SK-N-SH (cell line): ENCODE measurements around the gene PIP4K2B. TPM values are rescaled to one million over a fixed set of nuclear protein-coding genes. Genes with fewer than 3 reads are reported as not detected.

Experiments
- ELF1 ChIP-seq: IDR thresholded peaks from 2 replicates; pipeline ENCODE4 v1.4.0; 2012
- EP300 ChIP-seq, 2 experiments: IDR thresholded peaks; 2 replicates each; pipeline versions ENCODE4 v1.4.0 to v1.6.1; 2012; ENCODE audit warnings: borderline replicate concordance in 1 of 2, low read depth in 1 of 2, low read length in 1 of 2
- FOSL2 ChIP-seq: IDR thresholded peaks from 2 replicates; pipeline ENCODE4 v1.4.0; 2012; ENCODE audit warnings: low read depth, mild to moderate bottlenecking, moderate library complexity, borderline replicate concordance
- FOXJ3 ChIP-seq: sonication (generic); formaldehyde crosslinking; IDR thresholded peaks from 2 replicates; pipeline ENCODE4 v1.5.1; 2020; ENCODE audit warnings: mild to moderate bottlenecking, missing genetic modification reagents
- FOXM1 ChIP-seq: IDR thresholded peaks from 2 replicates; pipeline ENCODE4 v1.4.0; 2012; ENCODE audit warnings: low read depth, mild to moderate bottlenecking
- JUND ChIP-seq: IDR thresholded peaks from 2 replicates; pipeline ENCODE4 v1.4.0; 2012
- MEF2A ChIP-seq: IDR thresholded peaks from 2 replicates; pipeline ENCODE4 v1.4.0; 2012; ENCODE audit warnings: low read depth, borderline replicate concordance
- NFIC ChIP-seq: IDR thresholded peaks from 2 replicates; pipeline ENCODE4 v1.4.0; 2012; ENCODE audit warnings: borderline replicate concordance
- NRF1 ChIP-seq: IDR thresholded peaks from 2 replicates; pipeline ENCODE4 v1.6.1; 2012; ENCODE audit warnings: low read depth, mild to moderate bottlenecking, low read length
- POLR2AphosphoS5 ChIP-seq: IDR thresholded peaks from 2 replicates; pipeline ENCODE4 v1.6.1; 2012; ENCODE audit warnings: low read depth, low read length
- RAD21 ChIP-seq: IDR thresholded peaks from 2 replicates; pipeline ENCODE4 v1.6.1; 2012; ENCODE audit warnings: mild to moderate bottlenecking, low read length
- RCOR1 ChIP-seq: fragments of 150-350 bp; IDR thresholded peaks from 2 replicates; pipeline ENCODE4 v1.6.1; 2017; ENCODE audit warnings: antibody characterized with exemption, low read length
- RFX5 ChIP-seq: IDR thresholded peaks from 2 replicates; pipeline ENCODE4 v1.6.1; 2012; ENCODE audit warnings: mild to moderate bottlenecking, improper control_type of control experiment, low read length
- RXRA ChIP-seq: IDR thresholded peaks from 2 replicates; pipeline ENCODE4 v1.4.0; 2012; ENCODE audit warnings: low read depth, mild to moderate bottlenecking, borderline replicate concordance
- SIN3A ChIP-seq: IDR thresholded peaks from 2 replicates; pipeline ENCODE4 v1.6.1; 2012; ENCODE audit warnings: low read depth, mild to moderate bottlenecking, low read length, moderate library complexity, borderline replicate concordance
- TAF1 ChIP-seq: IDR thresholded peaks from 2 replicates; pipeline ENCODE4 v1.6.1; 2012; ENCODE audit warnings: low read depth, mild to moderate bottlenecking, low read length, moderate library complexity, borderline replicate concordance
- TCF12 ChIP-seq: IDR thresholded peaks from 2 replicates; pipeline ENCODE4 v1.4.0; 2012
- TEAD4 ChIP-seq: IDR thresholded peaks from 2 replicates; pipeline ENCODE4 v1.4.0; 2012; ENCODE audit warnings: mild to moderate bottlenecking, borderline replicate concordance; ENCODE audit not compliant: insufficient read depth
- polyA plus RNA-seq, 3 experiments: library from polyadenylated mRNA; depleted of rRNA; stranded (reverse); fragments of >200 nt; gene quantifications; 2 replicates each; pipeline ENCODE4 v1.2.3, GENCODE V29; 2012
- TF ChIP-seq, protein P1 (sequence below): IDR thresholded peaks from 2 replicates; pipeline ENCODE4 v1.4.0; 2012; ENCODE audit warnings: low read depth
- TF ChIP-seq, protein P2 (sequence below): fragments of 150-350 bp; IDR thresholded peaks from 2 replicates; pipeline ENCODE4 v1.6.1; 2016; ENCODE audit warnings: mild to moderate bottlenecking, low read depth, low read length
- TF ChIP-seq, protein P3 (sequence below): IDR thresholded peaks from 2 replicates; pipeline ENCODE4 v1.6.1; 2012; ENCODE audit warnings: mild to moderate bottlenecking, low read depth, low read length, moderate library complexity
- TF ChIP-seq, protein P4 (sequence below): fragments of 200-600 bp; sonication (generic); IDR thresholded peaks from 2 replicates; pipeline ENCODE4 v1.6.1; 2017; ENCODE audit warnings: antibody characterized with exemption, mild to moderate bottlenecking, moderate library complexity
- TF ChIP-seq, protein P5 (sequence below): IDR thresholded peaks from 2 replicates; pipeline ENCODE4 v1.4.0; 2012; ENCODE audit warnings: low read depth, borderline replicate concordance

The PIP4K2B gene
- polyA plus RNA-seq, 1 of the 3 experiments (the other 2 are of a cell fraction) = 29.8 TPM

DNA sequence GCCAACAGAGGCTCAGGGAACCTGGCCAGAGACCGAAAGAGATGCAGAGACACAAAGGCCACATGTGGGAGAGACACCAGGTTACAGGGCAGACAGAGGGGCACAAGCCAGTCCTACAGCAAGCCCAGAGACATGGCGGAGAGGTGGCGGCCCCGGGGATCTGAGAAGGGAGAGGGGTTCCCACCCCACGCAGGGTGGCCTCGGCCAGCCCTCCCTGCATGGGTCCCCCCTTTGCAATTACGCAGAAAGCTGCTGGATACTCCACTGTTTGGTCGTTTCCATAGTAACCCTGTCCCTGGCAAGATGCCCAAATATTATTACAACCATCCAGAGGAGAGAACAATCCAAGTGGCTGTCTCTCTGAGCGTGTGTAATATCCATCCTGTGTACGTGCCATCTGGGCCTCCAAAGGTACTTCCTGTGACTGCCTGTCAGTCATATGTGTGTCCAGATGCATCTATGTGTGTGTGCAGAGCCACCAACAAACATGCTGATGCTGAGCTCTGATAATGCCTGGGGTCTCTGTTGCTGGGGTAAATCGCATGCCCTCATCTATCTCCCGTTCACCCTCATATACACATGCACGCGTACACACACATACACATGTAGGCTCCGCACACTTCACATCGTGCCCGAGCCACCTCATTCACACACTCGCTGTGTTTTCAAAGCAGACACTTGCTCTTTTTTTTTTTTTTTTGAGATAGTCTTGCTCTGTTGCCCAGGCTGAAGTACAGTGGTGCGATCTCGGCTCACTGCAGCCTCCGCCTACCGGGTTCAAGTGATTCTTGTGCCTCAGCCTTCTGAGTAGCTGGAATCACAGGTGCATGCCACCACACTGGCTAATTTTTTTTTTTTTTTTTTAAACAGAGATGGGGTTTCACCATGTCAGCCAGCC, 56.7 kb downstream of the PIP4K2B start (continued):
- TF ChIP-seq, protein P1, sequence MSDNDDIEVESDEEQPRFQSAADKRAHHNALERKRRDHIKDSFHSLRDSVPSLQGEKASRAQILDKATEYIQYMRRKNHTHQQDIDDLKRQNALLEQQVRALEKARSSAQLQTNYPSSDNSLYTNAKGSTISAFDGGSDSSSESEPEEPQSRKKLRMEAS = no peak
- TF ChIP-seq FOSL2 (no peak), POLR2AphosphoS5 (peak; percentile 21; the same call in 1 of the 2 replicates), TAF1 (no peak), FOXJ3 (CRISPR knock-in tag) (peak; percentile 89), RFX5 (0 out of 2 replicates have a peak, but pooled peaks have one; percentile 40), FOXM1 (no peak), RXRA (no peak), RAD21 (peak; percentile 1; the same call in 1 of the 2 replicates), NRF1 (no peak), SIN3A (no peak), TEAD4 (no peak), EP300 (IDR thresholded peaks at IDR 0.05; ENCODE audit: borderline replicate concordance in 1 of 2, low read depth in 1 of 2, low read length in 1 of 2) (peak in 1 of 2 experiments; percentile 68; a peak in 1 of 4 replicates), ELF1 (no peak), MEF2A (no peak), RCOR1 (peak; percentile 68; the same call in 1 of the 2 replicates), TCF12 (peak; percentile 47; the same call in 1 of the 2 replicates), JUND (no peak), NFIC (peak; percentile 62; the same call in 1 of the 2 replicates)
- TF ChIP-seq, protein P2, sequence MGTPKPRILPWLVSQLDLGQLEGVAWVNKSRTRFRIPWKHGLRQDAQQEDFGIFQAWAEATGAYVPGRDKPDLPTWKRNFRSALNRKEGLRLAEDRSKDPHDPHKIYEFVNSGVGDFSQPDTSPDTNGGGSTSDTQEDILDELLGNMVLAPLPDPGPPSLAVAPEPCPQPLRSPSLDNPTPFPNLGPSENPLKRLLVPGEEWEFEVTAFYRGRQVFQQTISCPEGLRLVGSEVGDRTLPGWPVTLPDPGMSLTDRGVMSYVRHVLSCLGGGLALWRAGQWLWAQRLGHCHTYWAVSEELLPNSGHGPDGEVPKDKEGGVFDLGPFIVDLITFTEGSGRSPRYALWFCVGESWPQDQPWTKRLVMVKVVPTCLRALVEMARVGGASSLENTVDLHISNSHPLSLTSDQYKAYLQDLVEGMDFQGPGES = no peak
- TF ChIP-seq, protein P3, sequence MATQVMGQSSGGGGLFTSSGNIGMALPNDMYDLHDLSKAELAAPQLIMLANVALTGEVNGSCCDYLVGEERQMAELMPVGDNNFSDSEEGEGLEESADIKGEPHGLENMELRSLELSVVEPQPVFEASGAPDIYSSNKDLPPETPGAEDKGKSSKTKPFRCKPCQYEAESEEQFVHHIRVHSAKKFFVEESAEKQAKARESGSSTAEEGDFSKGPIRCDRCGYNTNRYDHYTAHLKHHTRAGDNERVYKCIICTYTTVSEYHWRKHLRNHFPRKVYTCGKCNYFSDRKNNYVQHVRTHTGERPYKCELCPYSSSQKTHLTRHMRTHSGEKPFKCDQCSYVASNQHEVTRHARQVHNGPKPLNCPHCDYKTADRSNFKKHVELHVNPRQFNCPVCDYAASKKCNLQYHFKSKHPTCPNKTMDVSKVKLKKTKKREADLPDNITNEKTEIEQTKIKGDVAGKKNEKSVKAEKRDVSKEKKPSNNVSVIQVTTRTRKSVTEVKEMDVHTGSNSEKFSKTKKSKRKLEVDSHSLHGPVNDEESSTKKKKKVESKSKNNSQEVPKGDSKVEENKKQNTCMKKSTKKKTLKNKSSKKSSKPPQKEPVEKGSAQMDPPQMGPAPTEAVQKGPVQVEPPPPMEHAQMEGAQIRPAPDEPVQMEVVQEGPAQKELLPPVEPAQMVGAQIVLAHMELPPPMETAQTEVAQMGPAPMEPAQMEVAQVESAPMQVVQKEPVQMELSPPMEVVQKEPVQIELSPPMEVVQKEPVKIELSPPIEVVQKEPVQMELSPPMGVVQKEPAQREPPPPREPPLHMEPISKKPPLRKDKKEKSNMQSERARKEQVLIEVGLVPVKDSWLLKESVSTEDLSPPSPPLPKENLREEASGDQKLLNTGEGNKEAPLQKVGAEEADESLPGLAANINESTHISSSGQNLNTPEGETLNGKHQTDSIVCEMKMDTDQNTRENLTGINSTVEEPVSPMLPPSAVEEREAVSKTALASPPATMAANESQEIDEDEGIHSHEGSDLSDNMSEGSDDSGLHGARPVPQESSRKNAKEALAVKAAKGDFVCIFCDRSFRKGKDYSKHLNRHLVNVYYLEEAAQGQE = no peak
- TF ChIP-seq, protein P4, sequence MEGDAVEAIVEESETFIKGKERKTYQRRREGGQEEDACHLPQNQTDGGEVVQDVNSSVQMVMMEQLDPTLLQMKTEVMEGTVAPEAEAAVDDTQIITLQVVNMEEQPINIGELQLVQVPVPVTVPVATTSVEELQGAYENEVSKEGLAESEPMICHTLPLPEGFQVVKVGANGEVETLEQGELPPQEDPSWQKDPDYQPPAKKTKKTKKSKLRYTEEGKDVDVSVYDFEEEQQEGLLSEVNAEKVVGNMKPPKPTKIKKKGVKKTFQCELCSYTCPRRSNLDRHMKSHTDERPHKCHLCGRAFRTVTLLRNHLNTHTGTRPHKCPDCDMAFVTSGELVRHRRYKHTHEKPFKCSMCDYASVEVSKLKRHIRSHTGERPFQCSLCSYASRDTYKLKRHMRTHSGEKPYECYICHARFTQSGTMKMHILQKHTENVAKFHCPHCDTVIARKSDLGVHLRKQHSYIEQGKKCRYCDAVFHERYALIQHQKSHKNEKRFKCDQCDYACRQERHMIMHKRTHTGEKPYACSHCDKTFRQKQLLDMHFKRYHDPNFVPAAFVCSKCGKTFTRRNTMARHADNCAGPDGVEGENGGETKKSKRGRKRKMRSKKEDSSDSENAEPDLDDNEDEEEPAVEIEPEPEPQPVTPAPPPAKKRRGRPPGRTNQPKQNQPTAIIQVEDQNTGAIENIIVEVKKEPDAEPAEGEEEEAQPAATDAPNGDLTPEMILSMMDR = no peak
- TF ChIP-seq, protein P5, sequence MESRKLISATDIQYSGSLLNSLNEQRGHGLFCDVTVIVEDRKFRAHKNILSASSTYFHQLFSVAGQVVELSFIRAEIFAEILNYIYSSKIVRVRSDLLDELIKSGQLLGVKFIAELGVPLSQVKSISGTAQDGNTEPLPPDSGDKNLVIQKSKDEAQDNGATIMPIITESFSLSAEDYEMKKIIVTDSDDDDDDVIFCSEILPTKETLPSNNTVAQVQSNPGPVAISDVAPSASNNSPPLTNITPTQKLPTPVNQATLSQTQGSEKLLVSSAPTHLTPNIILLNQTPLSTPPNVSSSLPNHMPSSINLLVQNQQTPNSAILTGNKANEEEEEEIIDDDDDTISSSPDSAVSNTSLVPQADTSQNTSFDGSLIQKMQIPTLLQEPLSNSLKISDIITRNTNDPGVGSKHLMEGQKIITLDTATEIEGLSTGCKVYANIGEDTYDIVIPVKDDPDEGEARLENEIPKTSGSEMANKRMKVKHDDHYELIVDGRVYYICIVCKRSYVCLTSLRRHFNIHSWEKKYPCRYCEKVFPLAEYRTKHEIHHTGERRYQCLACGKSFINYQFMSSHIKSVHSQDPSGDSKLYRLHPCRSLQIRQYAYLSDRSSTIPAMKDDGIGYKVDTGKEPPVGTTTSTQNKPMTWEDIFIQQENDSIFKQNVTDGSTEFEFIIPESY = no peak
- TF ChIP-seq, all 33 proteins: peak for 12
